HepG2 (cell line): ENCODE data around the gene CLDN20. TPM values are rescaled to one million over a fixed set of nuclear protein-coding genes. Genes with fewer than 3 reads are reported as not detected.

Source experiments
- ATAC-seq: fragments of 200-7000 bp; cut with Tn5 transposase; 3 replicates; pipeline ENCODE4 v1.9.1; 2020; ENCODE audit warnings: mild to moderate bottlenecking, moderate library complexity
- BruUV-seq: library from RNA; stranded (reverse); fragments of 400-500 nt; replicated peaks from 2 replicates; lab custom pipeline; 2021; lab: Mats Ljungman, UMichigan
- CTCF ChIA-PET: fragments of 300-600 bp; formaldehyde crosslinking; extraction: SDS; loops from one replicate; lab custom pipeline; 2021; ENCODE audit warnings: low total read pairs, inconsistent platforms, low intra/inter-chr PET ratio; lab: Yijun Ruan, JAX
- POLR2A ChIA-PET: fragments of 350-600 bp; sonication (Branson Sonifier 250); formaldehyde crosslinking; loops from one replicate; lab custom pipeline; 2020; ENCODE audit warnings: antibody characterized with exemption, inconsistent platforms; lab: Yijun Ruan, JAX
- DNase-seq: peaks from one replicate; pipeline ENCODE4 v3.0.0-alpha.2; 2015; ENCODE audit warnings: low spot score
- FAIRE-seq: peaks from 3 replicates; lab custom pipeline; 2011; peaks lifted over from hg19 to GRCh38; lab: Jason Lieb, UNC
- H2AFZ ChIP-seq: one replicate; pipeline ENCODE4 v1.6.1; 2011; ENCODE audit warnings: low read length, inconsistent platforms
- H3K27ac ChIP-seq: fragments of 300-600 bp; 3 replicates; pipeline ENCODE4 v1.8.0; 2011; ENCODE audit warnings: mixed run types, mild to moderate bottlenecking, mixed read lengths, low read length, inconsistent platforms; ENCODE audit not compliant: insufficient read depth; ENCODE audit errors: extremely low read length
- H3K27me3 ChIP-seq, 2 experiments: fragments of 200-600 bp in 1 of 2; 2 replicates in 1 of 2; 3 replicates in 1 of 2; pipeline versions ENCODE4 v1.6.0 to v1.8.0; 2011; ENCODE audit warnings: low read length in 2 of 2, mild to moderate bottlenecking in 2 of 2, moderate library complexity in 2 of 2, inconsistent platforms in 1 of 2; ENCODE audit not compliant: insufficient read depth in 2 of 2, control insufficient read depth in 1 of 2
- H3K36me3 ChIP-seq, 2 experiments: fragments of 200-600 bp in 1 of 2; replicated peaks in 1 of 2; 2 replicates in 1 of 2; 3 replicates in 1 of 2; pipeline versions ENCODE4 v1.5.1 to v1.8.0; 2011; ENCODE audit warnings: low read length in 2 of 2, inconsistent platforms in 1 of 2; ENCODE audit not compliant: insufficient read depth in 2 of 2, control insufficient read depth in 1 of 2
- H3K4me1 ChIP-seq: 2 replicates; pipeline ENCODE4 v1.5.1; 2012; ENCODE audit warnings: low read length, inconsistent platforms; ENCODE audit not compliant: insufficient read depth
- H3K4me2 ChIP-seq: 2 replicates; pipeline ENCODE4 v1.6.0; 2011; ENCODE audit warnings: low read depth, low read length, inconsistent platforms
- H3K4me3 ChIP-seq, 3 experiments: fragments of 200-600 bp in 1 of 3; sonication (generic), shearing (Covaris generic) in 1 of 3; replicated peaks in 1 of 3; 2 replicates each; pipeline ENCODE4 v1.5.1; 2011 to 2016; ENCODE audit warnings: low read length in 3 of 3, inconsistent platforms in 2 of 3, low read depth in 2 of 3, mild to moderate bottlenecking in 2 of 3, control low read depth in 1 of 3, mixed read lengths in 1 of 3; ENCODE audit not compliant: insufficient read depth in 1 of 3
- H3K79me2 ChIP-seq: one replicate; pipeline ENCODE4 v1.6.1; 2011; ENCODE audit warnings: low read length, inconsistent platforms; ENCODE audit not compliant: insufficient read depth
- H3K9ac ChIP-seq: 2 replicates; pipeline ENCODE4 v1.6.0; 2011; ENCODE audit warnings: mild to moderate bottlenecking, low read depth, low read length, inconsistent platforms; ENCODE audit not compliant: insufficient read depth
- H3K9me3 ChIP-seq: 2 replicates; pipeline ENCODE4 v1.5.1; 2012; ENCODE audit warnings: mild to moderate bottlenecking, low read length
- H4K20me1 ChIP-seq: 2 replicates; pipeline ENCODE4 v1.6.0; 2011; ENCODE audit warnings: inconsistent platforms, mild to moderate bottlenecking, low read length, moderate library complexity; ENCODE audit not compliant: insufficient read depth
- AGO1 ChIP-seq: fragments of 200-400 bp; formaldehyde crosslinking; IDR thresholded peaks from 2 replicates; pipeline ENCODE4 v1.6.1; 2017; ENCODE audit warnings: mild to moderate bottlenecking, low read depth, low read length, moderate library complexity; ENCODE audit not compliant: poor library complexity, severe bottlenecking
- ATF7 ChIP-seq, 2 experiments: fragments of 450-650 bp in 1 of 2; sonication (generic) in 1 of 2; formaldehyde crosslinking in 1 of 2; IDR thresholded peaks; 2 replicates each; pipeline versions ENCODE4 v1.4.0 to v1.6.1; 2016 to 2020; ENCODE audit warnings: antibody characterized with exemption in 1 of 2, mild to moderate bottlenecking in 1 of 2, missing genetic modification reagents in 1 of 2
- CCDC6 ChIP-seq: sonication (generic); formaldehyde crosslinking; IDR thresholded peaks from 2 replicates; pipeline ENCODE4 v1.8.1; 2022; ENCODE audit warnings: mild to moderate bottlenecking, missing genetic modification reagents, moderate library complexity
- CREB1 ChIP-seq, 2 experiments: fragments of 450-650 bp in 1 of 2; IDR thresholded peaks; 2 replicates each; pipeline ENCODE4 v1.6.1; 2016 to 2017; ENCODE audit warnings: control low read depth in 1 of 2, mild to moderate bottlenecking in 1 of 2, missing compliant biosample characterization in 1 of 2, missing genetic modification characterization in 1 of 2
- EP300 ChIP-seq, 3 experiments: sonication (generic) in 1 of 3; formaldehyde crosslinking in 1 of 3; IDR thresholded peaks; 2 replicates each; pipeline versions ENCODE4 v1.5.1 to v1.6.1; 2011 to 2020; ENCODE audit warnings: low read depth in 2 of 3, low read length in 2 of 3, borderline replicate concordance in 1 of 3, improper control_type of control experiment in 1 of 3, mild to moderate bottlenecking in 1 of 3, missing genetic modification reagents in 1 of 3, moderate library complexity in 1 of 3
- ETV6 ChIP-seq: sonication (generic); formaldehyde crosslinking; conservative IDR thresholded peaks from 2 replicates; pipeline ENCODE4 v1.4.0; 2020; ENCODE audit warnings: missing genetic modification reagents
- EZH2 ChIP-seq: conservative IDR thresholded peaks from 2 replicates; pipeline ENCODE4 v1.6.1; 2012; ENCODE audit warnings: mild to moderate bottlenecking, low read depth, low read length, moderate library complexity
- KDM3A ChIP-seq: IDR thresholded peaks from 2 replicates; pipeline ENCODE4 v1.6.1; 2018; ENCODE audit warnings: low read depth, missing compliant biosample characterization
- KLF16 ChIP-seq, 2 experiments: sonication (generic) in 1 of 2; formaldehyde crosslinking in 1 of 2; IDR thresholded peaks; 2 replicates each; pipeline versions ENCODE4 v1.6.1 to v1.8.0; 2016 to 2023; ENCODE audit warnings: missing genetic modification reagents in 2 of 2, missing compliant biosample characterization in 1 of 2
- MAFF ChIP-seq: IDR thresholded peaks from 2 replicates; pipeline ENCODE4 v1.6.1; 2011; ENCODE audit warnings: low read depth, low read length, improper control_type of control experiment
- NFYC ChIP-seq: IDR thresholded peaks from 2 replicates; pipeline ENCODE4 v1.6.1; 2016; ENCODE audit warnings: missing genetic modification reagents, missing compliant biosample characterization
- NKX3-1 ChIP-seq: sonication (generic); formaldehyde crosslinking; IDR thresholded peaks from 2 replicates; pipeline ENCODE4 v1.5.0; 2020; ENCODE audit warnings: missing genetic modification reagents
- PAX8 ChIP-seq: sonication (generic); formaldehyde crosslinking; IDR thresholded peaks from 2 replicates; pipeline ENCODE4 v1.8.0; 2022; ENCODE audit warnings: mild to moderate bottlenecking, missing genetic modification reagents, borderline replicate concordance
- ZNF558 ChIP-seq: sonication (generic); formaldehyde crosslinking; IDR thresholded peaks from 2 replicates; pipeline ENCODE4 v1.9.0; 2022; ENCODE audit warnings: mild to moderate bottlenecking, missing genetic modification reagents, borderline replicate concordance
- ZNF766 ChIP-seq: sonication (generic); formaldehyde crosslinking; IDR thresholded peaks from 2 replicates; pipeline ENCODE4 v1.5.0; 2020; ENCODE audit warnings: missing genetic modification reagents, borderline replicate concordance
- ZSCAN22 ChIP-seq: sonication (generic); formaldehyde crosslinking; IDR thresholded peaks from 2 replicates; pipeline ENCODE4 v1.4.0; 2020; ENCODE audit warnings: mild to moderate bottlenecking, missing genetic modification reagents
- WGBS: methylation state at CpG from one replicate; pipeline ENCODE4 v1.1.6; 2017; ENCODE audit warnings: low lambda C conversion rate; 5-methylcytosine and 5-hydroxymethylcytosine counted together
- in situ Hi-C: cut with HindIII; loops from 2 replicates; pipeline ENCODE4 v1.10.0; 2017; ENCODE audit warnings: low pct_unique_long_range_greater_than_20kb; ENCODE audit not compliant: extremely low pct_ligation_motif_present
- intact Hi-C: fragments of 100-400 bp; cut with micrococcal nuclease; formaldehyde crosslinking; loops from one replicate; pipeline ENCODE4 v1.10.0; 2022; ENCODE audit not compliant: unreplicated experiment
- polyA plus RNA-seq, 8 experiments: library from polyadenylated mRNA; depleted of rRNA in 3 of 8; stranded (reverse) in 7 of 8; unstranded in 1 of 8; fragments of >200 nt; fragmentation: Illumina TruSeq in 4 of 8; extraction: Trizol in 4 of 8; gene quantifications; 2 replicates each; pipeline versions ENCODE4 v1.2.1 to v1.2.3, GENCODE V29; 2011 to 2016; ENCODE audit warnings: low read depth in 4 of 8, missing spikeins in 1 of 8, mixed read lengths in 1 of 8; ENCODE audit not compliant: insufficient read depth in 1 of 8
- total RNA-seq, 5 experiments: library from RNA; depleted of rRNA; stranded (reverse); fragments of >200 nt; fragmentation: Illumina TruSeq; extraction: Trizol; gene quantifications; 2 replicates each; pipeline ENCODE4 v1.2.3, GENCODE V29; 2016; ENCODE audit warnings: low read depth in 1 of 5

The CLDN20 gene
- total and polyA plus RNA-seq, 2 of the 13 experiments (the other 11 are each of a cell fraction or from before 2014, with no cell fraction given), result not detected

DNA sequence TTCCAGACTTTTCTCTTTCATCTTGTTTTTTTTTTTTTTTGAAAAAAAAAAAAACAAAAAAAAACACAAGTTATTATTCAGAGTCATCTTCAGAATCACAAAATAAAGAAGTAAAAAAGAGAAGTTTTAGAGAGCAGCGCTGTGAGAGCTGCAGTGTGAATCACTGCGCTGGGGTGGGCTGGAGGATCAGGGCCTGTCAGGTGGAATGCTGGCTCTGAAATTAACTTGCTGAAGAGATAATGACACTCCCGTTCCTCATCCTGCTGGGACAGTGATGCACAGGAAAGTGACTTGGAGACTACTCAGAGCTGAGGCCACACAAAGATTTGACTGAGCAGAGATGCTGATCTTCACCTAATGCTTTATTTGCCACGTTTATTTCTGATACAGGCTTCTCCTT is 42.7 kb upstream of the CLDN20 start:
- FAIRE-seq (no peak), DNase-seq (no peak), ATAC-seq (no peak)
- H3K36me3 ChIP-seq, result no peaks in the 10 kb centered on the region
- ChIA-PET POLR2A (no interaction called here), CTCF (no interaction called here)
- no peak overlapping the region for H3K9ac ChIP-seq
- no peak overlapping the region for H3K4me3 ChIP-seq
- H3K9me3 ChIP-seq, result no peaks in the 10 kb centered on the region
- no peak overlapping the region for H2AFZ ChIP-seq
- in situ Hi-C loops, result no loop called here
- no peak for TF ChIP-seq KDM3A (CRISPR knock-in tag)
- TF ChIP-seq NFYC (CRISPR knock-in tag), result no peak
- no peak for TF ChIP-seq MAFF
- no peak for TF ChIP-seq EZH2
- TF ChIP-seq ZNF766 (CRISPR knock-in tag), result no peak
- H3K79me2 ChIP-seq, result no peaks in the 10 kb centered on the region
- WGBS, result 57% methylated on average over 4 of the region's 4 CpGs
- H4K20me1 ChIP-seq, result no peaks in the 10 kb centered on the region
- peaks cover 17% of the 10 kb centered on the region for H3K4me1 ChIP-seq
- no peak overlapping the region for H3K4me2 ChIP-seq
- intact Hi-C loops, result no loop called here
- no peaks in the 10 kb centered on the region for H3K27me3 ChIP-seq
- BruUV-seq, result no TSS peak
- H3K27ac ChIP-seq, result no peak overlapping the region

DNA sequence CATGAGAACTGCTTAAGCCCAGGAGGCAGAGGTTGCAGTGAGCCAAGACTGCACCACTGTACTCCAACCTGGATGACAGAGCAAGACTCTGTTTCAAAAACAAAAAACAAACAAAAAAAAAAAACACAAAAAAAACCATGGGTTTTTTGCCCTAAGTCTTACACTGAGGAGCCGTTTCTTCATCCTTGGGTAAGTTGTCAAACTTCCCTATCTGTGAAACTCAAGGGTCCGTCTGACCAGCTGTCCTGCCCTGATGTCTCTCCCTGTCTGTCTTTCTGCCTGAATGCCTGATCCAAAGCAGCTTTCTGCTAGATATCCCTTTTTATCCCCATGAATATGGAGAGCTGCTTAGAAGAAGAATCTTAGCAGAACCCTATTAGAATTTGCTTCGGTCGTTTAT is 41.3 kb upstream of the CLDN20 start:
- POLR2A ChIA-PET, result no interaction called here
- no peak for ATAC-seq
- CTCF ChIA-PET, result no interaction called here
- Histone ChIP-seq H3K4me3 (no peak overlapping the region), H3K79me2 (no peaks in the 10 kb centered on the region), H3K36me3 (no peaks in the 10 kb centered on the region), H3K4me2 (no peak overlapping the region), H4K20me1 (no peaks in the 10 kb centered on the region), H3K9ac (no peak overlapping the region), H3K9me3 (0 out of 2 replicates have a peak, but pooled peaks cover 7% of the 10 kb centered on the region), H3K4me1 (peaks cover 17% of the 10 kb centered on the region), H2AFZ (no peak overlapping the region), H3K27me3 (no peaks in the 10 kb centered on the region), H3K27ac (no peak overlapping the region)
- no TSS peak for BruUV-seq
- 53% methylated on average over 4 of the region's 4 CpGs for WGBS
- FAIRE-seq, result no peak
- DNase-seq, result no peak
- TF ChIP-seq ETV6 (CRISPR knock-in tag) (no peak), AGO1 (no peak), ZNF558 (no peak), ZSCAN22 (CRISPR knock-in tag) (no peak), EP300 (IDR thresholded peaks at IDR 0.05; ENCODE audit: low read depth in 2 of 2, low read length in 2 of 2) (no peak), EP300 (CRISPR knock-in tag; IDR thresholded peaks at IDR 0.05; ENCODE audit: borderline replicate concordance) (no peak), NKX3-1 (no peak), CCDC6 (CRISPR knock-in tag) (no peak), KLF16 (CRISPR knock-in tag; IDR thresholded peaks at IDR 0.05) (no peak), ATF7 (IDR thresholded peaks at IDR 0.05) (no peak), ATF7 (CRISPR knock-in tag; IDR thresholded peaks at IDR 0.05) (no peak), CREB1 (IDR thresholded peaks at IDR 0.05) (no peak), CREB1 (CRISPR knock-in tag; IDR thresholded peaks at IDR 0.05) (no peak), PAX8 (CRISPR knock-in tag) (no peak)
- in situ Hi-C loops (no loop called here), intact Hi-C loops (no loop called here)
